PFSK-1 (cell line): ENCODE measurements around the gene S1PR3.

ENCODE experiments used
- POLR2AphosphoS5 ChIP-seq: IDR thresholded peaks from 2 replicates; pipeline ENCODE4 v1.6.1; 2012; ENCODE audit warnings: low read depth, mild to moderate bottlenecking, control low read depth, low read length, moderate library complexity
- REST ChIP-seq, 2 experiments: IDR thresholded peaks; 2 replicates each; pipeline versions ENCODE4 v1.6.1 to v1.8.0; 2011 to 2012; ENCODE audit warnings: low read depth in 2 of 2, low read length in 2 of 2, control low read depth in 1 of 2, inconsistent platforms in 1 of 2, mild to moderate bottlenecking in 1 of 2, moderate library complexity in 1 of 2; ENCODE audit not compliant: insufficient read depth in 1 of 2
- SIN3A ChIP-seq: IDR thresholded peaks from 2 replicates; pipeline ENCODE4 v1.6.1; 2012; ENCODE audit warnings: mild to moderate bottlenecking, low read length, moderate library complexity, borderline replicate concordance; ENCODE audit not compliant: insufficient read depth
- TAF1 ChIP-seq: IDR thresholded peaks from 2 replicates; pipeline ENCODE4 v1.6.1; 2012; ENCODE audit warnings: low read length, control low read depth, borderline replicate concordance; ENCODE audit not compliant: insufficient read depth

DNA sequence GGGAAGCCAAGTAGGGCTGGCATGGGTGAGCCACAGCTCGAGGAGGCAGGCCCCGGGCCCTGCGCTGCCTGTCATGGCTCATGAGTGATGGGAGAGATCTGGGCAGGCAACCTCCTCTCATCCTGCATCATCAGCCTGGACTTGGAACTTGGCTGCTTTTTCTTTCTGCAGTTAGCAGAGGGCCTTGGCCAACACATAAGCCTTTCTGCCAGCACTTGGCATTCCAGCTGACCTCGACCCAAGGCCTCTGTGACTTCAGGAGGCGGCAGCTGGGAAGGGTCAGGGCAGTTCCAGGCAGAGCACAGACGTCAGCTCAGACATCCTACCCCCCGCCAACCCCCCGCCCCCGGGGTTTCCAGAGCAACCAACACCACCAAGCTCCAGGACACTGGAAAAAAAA, 7.6 kb downstream of the S1PR3 start:
- TF ChIP-seq REST (IDR thresholded peaks at IDR 0.05; ENCODE audit: insufficient read depth in 1 of 2, low read depth in 2 of 2, low read length in 2 of 2) (no peak), TAF1 (no peak), SIN3A (no peak), POLR2AphosphoS5 (no peak)
